Measurements from ENCODE around the gene TGFBR3.

The TGFBR3 gene

GRCh38 chr1:91803847-91804545 is 82.0 kb downstream of the TGFBR3 start:
- DNase-seq (ENCODE audit: low spot score), result no peak

- DNase-seq (ENCODE audit: low spot score), result no peak
Measured at GRCh38 chr1:91803123-91803522, 82.8 kb downstream of the TGFBR3 start.

- no peak for DNase-seq (ENCODE audit: low spot score)
Measured at GRCh38 chr1:91801496-91802115, 84.3 kb downstream of the TGFBR3 start.

- DNase-seq (ENCODE audit: low spot score), result no peak
Measured at GRCh38 chr1:91799863-91800262, 86.1 kb downstream of the TGFBR3 start.

GRCh38 chr1:91799159-91799558 is 86.8 kb downstream of the TGFBR3 start:
- no peak for DNase-seq (ENCODE audit: low spot score)

GRCh38 chr1:91798740-91799139 is 87.2 kb downstream of the TGFBR3 start:
- no peak for DNase-seq (ENCODE audit: low spot score)

- no peak for DNase-seq (ENCODE audit: low spot score)
Measured at GRCh38 chr1:91798241-91798648, 87.7 kb downstream of the TGFBR3 start.

- DNase-seq (ENCODE audit: low spot score), result no peak
Measured at GRCh38 chr1:91797164-91797563, 88.8 kb downstream of the TGFBR3 start.

- no peak for DNase-seq (ENCODE audit: low spot score)
Measured at GRCh38 chr1:91796390-91796654, 89.6 kb downstream of the TGFBR3 start.

GRCh38 chr1:91795591-91796389 is 90.2 kb downstream of the TGFBR3 start:
- no peak for DNase-seq (ENCODE audit: low spot score)

- DNase-seq (ENCODE audit: low spot score), result no peak
Measured at GRCh38 chr1:91793877-91794276, 92.1 kb downstream of the TGFBR3 start.

GRCh38 chr1:91793189-91793588 is 92.8 kb downstream of the TGFBR3 start:
- no peak for DNase-seq (ENCODE audit: low spot score)

- DNase-seq (ENCODE audit: low spot score), result no peak
Measured at GRCh38 chr1:91792489-91793071, 93.4 kb downstream of the TGFBR3 start.

GRCh38 chr1:91791691-91792488 is 94.1 kb downstream of the TGFBR3 start:
- no peak for DNase-seq (ENCODE audit: low spot score)

GRCh38 chr1:91791103-91791502 is 94.8 kb downstream of the TGFBR3 start:
- no peak for DNase-seq (ENCODE audit: low spot score)

GRCh38 chr1:91790392-91790791 is 95.6 kb downstream of the TGFBR3 start:
- DNase-seq (ENCODE audit: low spot score), result no peak

GRCh38 chr1:91789273-91789997 is 96.5 kb downstream of the TGFBR3 start:
- DNase-seq (ENCODE audit: low spot score), result no peak

GRCh38 chr1:91787919-91788318 is 98.0 kb downstream of the TGFBR3 start:
- no peak for DNase-seq (ENCODE audit: low spot score)

GRCh38 chr1:91784616-91785015 is 101.3 kb downstream of the TGFBR3 start:
- DNase-seq (ENCODE audit: low spot score), result no peak

- no peak for DNase-seq (ENCODE audit: low spot score)
Measured at GRCh38 chr1:91784191-91784590, 101.8 kb downstream of the TGFBR3 start.

Data from SK-N-DZ (cell line).